ENCODE data around the gene RFLNA.

RFLNA gene

GRCh38 chr12:124326104-124326503 lies 31.2 kb downstream of the RFLNA start:
- no peak for TF ChIP-seq REST (IDR thresholded peaks at IDR 0.05; ENCODE audit: insufficient read depth in 1 of 2, low read depth in 2 of 2, low read length in 2 of 2)
- TF ChIP-seq SIN3A (IDR thresholded peaks at IDR 0.05; ENCODE audit: borderline replicate concordance, insufficient read depth, low read length), result no peak
- TF ChIP-seq TAF1 (IDR thresholded peaks at IDR 0.05; ENCODE audit: borderline replicate concordance, insufficient read depth, low read length), result no peak
- no peak for TF ChIP-seq POLR2AphosphoS5 (IDR thresholded peaks at IDR 0.05; ENCODE audit: low read depth, low read length)
- TF ChIP-seq FOXP2 (optimal IDR thresholded peaks at IDR 0.05; ENCODE audit: borderline replicate concordance, extremely low read depth, extremely low read length, insufficient read depth), result no peak

DNA sequence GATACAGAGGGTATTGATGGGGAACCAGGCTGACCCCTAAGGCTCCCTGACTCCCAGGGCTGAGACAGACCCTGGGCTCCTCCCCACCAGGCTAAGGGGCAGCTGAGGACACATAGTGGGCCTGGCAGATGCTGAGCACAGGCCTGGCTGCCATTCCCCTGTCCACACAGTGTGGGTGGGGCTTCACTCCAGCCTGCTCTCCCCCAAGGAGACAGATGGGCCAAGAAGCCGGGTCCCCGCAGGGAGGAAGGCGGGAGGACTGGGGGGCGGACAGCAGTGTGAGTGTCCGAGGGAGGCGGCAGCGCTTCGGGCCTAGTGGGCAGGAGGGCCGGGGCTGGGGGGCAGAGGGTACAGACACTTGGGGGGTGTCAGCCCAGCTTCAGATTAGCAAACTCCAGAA lies 32.0 kb downstream of the RFLNA start:
- no peak for TF ChIP-seq TAF1 (IDR thresholded peaks at IDR 0.05; ENCODE audit: borderline replicate concordance, insufficient read depth, low read length)
- TF ChIP-seq FOXP2 (optimal IDR thresholded peaks at IDR 0.05; ENCODE audit: borderline replicate concordance, extremely low read depth, extremely low read length, insufficient read depth), result no peak
- no peak for TF ChIP-seq POLR2AphosphoS5 (IDR thresholded peaks at IDR 0.05; ENCODE audit: low read depth, low read length)
- TF ChIP-seq REST (IDR thresholded peaks at IDR 0.05; ENCODE audit: insufficient read depth in 1 of 2, low read depth in 2 of 2, low read length in 2 of 2), result no peak
- no peak for TF ChIP-seq SIN3A (IDR thresholded peaks at IDR 0.05; ENCODE audit: borderline replicate concordance, insufficient read depth, low read length)

DNA sequence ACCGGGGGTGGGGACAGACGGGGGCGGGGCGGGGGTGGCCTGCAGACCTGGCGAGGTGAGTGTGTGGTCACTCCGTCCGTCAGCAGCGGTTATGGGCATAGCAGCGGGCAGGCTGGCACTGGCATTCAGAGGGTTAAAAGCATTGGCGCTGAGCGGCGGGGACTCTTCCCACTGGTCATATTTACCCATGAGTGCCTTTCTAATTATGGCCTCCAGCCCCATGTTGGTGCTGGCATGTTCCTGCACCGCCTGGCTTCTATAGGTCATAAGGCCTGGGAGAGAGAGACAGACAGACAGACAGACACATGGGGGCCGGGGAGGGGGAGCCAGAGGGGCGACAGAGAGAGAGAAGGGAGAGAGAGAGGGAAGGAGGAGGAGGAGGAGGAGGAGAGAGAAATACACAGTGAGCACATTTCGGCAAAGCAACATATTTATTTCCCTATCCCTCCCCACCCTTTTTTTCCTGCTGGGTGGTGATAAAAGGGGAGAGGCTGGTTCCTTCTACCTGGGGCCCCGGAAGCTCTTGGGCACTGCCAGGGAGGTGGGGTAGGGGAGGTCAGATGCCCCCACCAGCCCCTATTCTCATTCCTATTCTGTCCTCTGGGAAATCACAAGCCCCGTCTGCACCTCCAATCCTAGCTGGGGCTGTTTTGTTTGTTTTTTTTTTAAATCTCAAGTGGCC lies 32.6 kb downstream of the RFLNA start:
- TF ChIP-seq FOXP2 (optimal IDR thresholded peaks at IDR 0.05; ENCODE audit: borderline replicate concordance, extremely low read depth, extremely low read length, insufficient read depth) (no peak), REST (IDR thresholded peaks at IDR 0.05; ENCODE audit: insufficient read depth in 1 of 2, low read depth in 2 of 2, low read length in 2 of 2) (no peak), POLR2AphosphoS5 (IDR thresholded peaks at IDR 0.05; ENCODE audit: low read depth, low read length) (no peak), SIN3A (IDR thresholded peaks at IDR 0.05; ENCODE audit: borderline replicate concordance, insufficient read depth, low read length) (no peak), TAF1 (IDR thresholded peaks at IDR 0.05; ENCODE audit: borderline replicate concordance, insufficient read depth, low read length) (no peak)

- TF ChIP-seq TAF1 (IDR thresholded peaks at IDR 0.05; ENCODE audit: borderline replicate concordance, insufficient read depth, low read length) (no peak), SIN3A (IDR thresholded peaks at IDR 0.05; ENCODE audit: borderline replicate concordance, insufficient read depth, low read length) (no peak), POLR2AphosphoS5 (IDR thresholded peaks at IDR 0.05; ENCODE audit: low read depth, low read length) (no peak), REST (IDR thresholded peaks at IDR 0.05; ENCODE audit: insufficient read depth in 1 of 2, low read depth in 2 of 2, low read length in 2 of 2) (no peak), FOXP2 (optimal IDR thresholded peaks at IDR 0.05; ENCODE audit: borderline replicate concordance, extremely low read depth, extremely low read length, insufficient read depth) (no peak)
Observed at GRCh38 chr12:124328116-124328515, 33.2 kb downstream of the RFLNA start.

All from PFSK-1 (cell line).